ENCODE measurements around the gene TCAIM.
"Not testable (repeated sequence)": the region's sequence is repeated elsewhere in the genome, so short reads cannot be mapped to it uniquely, and the experiment has no call there.

TCAIM gene

DNA sequence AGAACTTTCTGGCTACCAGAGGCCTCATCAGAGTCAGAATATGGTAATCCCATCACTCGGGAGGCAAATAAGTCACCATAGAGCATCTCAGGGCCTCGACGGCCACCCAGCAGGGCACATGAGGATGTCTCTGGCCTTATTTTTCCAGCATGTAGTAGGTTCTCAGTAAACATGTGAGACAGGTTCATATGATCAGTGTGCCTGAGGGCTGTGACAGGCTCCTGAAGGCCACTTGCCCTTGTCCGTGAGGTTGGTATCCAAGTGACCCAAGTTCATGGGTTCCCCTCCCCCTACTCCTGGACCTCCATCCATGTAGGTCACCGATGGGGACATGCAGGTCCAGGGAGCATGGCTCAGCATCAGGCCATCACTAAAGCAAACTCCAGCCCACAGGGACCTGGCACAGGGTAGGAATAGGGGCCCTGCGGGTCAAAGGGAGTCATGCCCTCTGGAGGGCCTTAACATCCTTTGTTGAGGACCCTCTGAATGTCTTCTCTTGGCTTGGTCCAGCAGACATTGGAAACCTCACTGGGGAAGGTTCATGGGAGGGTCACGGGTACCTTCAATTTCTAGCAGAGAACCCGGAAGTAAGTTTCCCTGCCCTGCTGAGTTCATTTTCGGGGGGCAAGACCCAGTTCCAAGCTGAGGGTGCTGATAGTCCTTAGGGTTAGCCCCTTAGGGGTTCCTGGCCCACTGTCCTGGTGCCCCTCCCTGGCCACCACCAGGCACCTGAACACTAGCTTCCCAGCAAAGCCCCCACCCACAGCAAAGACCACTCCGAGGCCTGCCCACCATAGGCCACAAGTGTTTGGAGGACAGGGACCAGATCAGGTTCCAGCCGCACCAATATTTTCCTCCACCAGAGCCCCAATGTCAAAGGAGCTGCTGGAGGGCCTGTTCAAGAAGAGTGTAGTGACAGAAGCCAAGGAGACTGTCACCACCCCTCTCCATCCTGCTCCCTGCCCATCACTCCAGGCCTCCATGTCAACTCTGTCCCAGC, 77.8 kb downstream of the TCAIM start:
- no peak for DNase-seq

DNA sequence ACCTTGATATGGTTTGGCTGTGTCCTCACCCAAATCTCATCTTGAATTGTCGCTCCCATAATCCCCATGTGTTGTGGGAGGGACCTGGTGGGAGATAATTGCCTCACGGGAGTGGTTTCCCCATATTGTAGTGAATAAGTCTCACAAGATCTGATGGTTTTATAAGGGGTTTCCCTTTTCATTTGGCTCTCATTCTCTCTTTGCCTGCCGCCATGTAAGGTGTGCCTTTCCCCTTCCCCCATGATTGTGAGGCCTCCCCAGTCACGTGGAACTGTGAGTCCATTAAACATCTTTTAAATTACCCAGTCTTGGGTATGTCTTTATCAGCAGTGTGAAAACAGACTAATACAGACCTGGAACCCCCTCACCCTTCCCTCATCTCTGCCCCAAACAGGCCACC, 79.6 kb downstream of the TCAIM start:
- DNase-seq, result not testable (repeated sequence)

DNA sequence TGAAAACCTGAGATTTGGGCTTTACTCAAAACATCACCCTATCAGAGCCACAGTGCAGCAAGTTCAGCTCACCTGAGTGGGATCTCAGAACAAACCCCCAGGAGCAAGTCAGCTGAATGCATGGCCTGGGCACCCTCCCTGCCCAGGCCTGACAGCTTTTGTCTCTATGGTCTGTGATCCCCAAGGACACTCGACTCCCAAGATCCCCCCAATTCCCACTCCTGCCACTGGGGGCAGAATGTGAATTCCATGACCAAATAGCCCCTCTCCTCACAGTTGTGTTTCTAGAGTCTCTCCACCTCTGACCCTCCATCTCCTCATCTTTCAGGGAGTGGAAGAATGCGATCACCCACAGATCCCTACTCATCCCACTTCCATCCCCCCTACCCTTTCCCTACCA, 80.0 kb downstream of the TCAIM start:
- no peak for DNase-seq

DNA sequence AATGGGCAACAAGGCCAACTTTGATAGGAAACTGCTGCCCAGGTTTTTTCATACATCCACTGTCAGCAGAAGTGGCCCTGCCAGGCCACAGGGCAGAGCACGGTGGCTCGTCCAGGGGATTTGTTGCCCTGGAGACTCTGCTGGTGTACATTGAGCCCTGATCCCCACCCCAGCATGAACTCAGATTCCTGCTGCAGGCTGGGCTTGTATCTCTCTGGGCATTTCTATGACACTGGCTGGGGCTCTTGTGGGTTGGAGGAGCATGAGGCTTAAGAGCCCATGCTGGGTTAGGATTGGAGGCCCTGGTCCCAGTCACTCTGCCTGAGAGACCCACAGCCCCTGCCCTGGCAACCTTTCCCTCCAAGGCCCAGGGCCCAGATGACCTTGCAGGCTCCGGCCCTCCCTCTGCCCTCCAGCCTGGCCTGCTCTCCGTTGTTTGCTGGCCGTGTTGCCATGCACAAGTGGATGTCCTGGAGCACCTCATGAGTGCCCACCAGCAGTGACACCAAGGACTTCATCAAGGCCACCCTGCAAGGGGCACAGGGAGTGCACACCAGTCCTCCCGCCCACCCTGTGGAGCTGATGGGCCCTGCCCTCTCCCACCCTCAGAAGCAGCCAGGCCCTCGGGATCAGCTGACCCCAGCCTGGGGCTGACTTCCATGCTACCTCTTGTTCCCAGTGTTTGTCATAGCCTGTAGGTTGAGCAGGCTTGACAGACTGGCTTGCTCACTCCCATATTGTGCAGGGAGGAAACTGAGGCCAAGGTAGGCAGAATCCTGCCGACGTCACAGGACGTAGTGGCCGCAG, 80.8 kb downstream of the TCAIM start:
- no peak for DNase-seq

- DNase-seq, result no peak
Observed at GRCh38 chr3:44419923-44420650, 81.5 kb downstream of the TCAIM start.

GRCh38 chr3:44420676-44421075, 82.1 kb downstream of the TCAIM start:
- no peak for DNase-seq

DNA sequence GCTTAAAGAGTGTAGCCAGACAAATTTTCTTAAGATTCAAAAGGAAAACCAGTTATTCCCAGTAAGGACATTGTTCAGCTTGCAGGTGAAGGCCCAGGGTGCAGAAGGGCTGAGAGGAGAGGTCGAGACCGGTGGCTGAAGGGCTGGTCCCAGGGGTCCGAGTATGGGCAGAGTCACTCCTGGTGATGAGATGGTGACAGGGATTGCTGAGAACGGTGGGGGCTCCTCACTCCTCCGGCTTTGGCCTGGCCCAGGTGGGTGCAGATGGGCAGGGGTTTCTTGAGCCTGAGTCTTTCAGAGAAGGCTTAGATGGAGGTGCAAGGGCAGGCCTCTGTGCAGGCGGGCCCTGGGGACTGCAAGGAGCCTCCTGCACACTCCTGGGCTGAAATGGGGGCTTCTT, 82.7 kb downstream of the TCAIM start:
- DNase-seq, result no peak

DNA sequence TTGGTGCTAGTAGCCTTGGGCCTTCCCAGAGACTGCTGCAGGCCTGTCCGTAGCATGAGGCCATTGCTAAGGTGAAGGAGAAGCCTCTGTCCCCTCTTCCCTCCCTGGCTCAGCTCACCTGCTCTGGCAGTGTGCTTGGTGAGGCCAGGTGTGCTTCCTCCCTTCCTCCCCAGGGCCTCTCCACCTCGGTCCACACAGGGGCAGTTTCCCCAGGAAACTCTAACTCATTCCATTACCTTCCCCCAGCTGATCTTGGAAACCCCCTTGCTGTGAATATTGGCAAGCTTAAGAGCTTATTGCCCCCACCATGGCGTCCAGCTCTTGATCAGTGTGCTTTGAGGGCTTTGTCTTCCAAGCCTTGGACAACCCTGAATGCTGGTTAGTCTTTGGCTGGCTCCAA, 86.2 kb downstream of the TCAIM start:
- DNase-seq, result no peak

- DNase-seq, result no peak
Observed at GRCh38 chr3:44427683-44428082, 89.1 kb downstream of the TCAIM start.

- no peak for DNase-seq
Observed at GRCh38 chr3:44428910-44429309, 90.3 kb downstream of the TCAIM start.

DNA sequence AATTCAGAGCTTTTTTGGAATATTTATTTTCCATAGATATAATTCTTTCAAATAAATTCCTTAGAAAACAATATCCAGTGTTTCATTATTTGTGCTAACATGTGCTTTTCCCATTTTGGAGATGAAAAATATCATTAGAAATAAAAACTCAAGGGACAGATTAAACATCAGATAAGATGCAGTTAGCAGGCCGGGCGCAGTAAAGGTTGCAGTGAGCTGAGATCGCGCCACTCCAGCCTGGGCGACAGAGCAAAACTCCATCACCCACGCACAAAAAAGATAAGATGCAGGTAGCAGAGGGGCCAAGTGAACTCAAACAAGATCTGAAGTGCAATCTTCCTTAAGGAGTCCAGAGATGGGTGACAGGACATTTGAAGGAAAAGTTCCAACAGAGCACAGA, 90.9 kb downstream of the TCAIM start:
- DNase-seq, result no peak

DNA sequence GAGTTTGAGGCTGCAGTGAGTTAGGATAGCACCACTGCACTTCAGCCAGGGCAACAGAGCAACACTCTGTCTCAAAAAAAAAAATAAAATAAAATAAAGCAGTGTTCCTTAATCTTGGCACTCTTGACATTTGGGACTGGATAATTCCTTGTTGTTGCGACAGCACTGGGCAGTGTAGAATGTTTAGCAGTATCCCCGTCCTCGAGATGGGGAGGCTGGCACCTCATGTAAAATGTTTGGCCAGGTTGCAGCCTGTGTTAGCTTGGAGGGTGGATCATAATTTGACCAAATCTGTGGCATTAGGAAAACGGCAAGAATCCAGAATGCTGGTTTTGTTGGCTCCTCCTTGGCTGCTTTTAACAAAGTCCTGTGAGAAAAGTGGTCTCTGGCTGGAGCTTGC, 91.9 kb downstream of the TCAIM start:
- DNase-seq, result no peak

DNA sequence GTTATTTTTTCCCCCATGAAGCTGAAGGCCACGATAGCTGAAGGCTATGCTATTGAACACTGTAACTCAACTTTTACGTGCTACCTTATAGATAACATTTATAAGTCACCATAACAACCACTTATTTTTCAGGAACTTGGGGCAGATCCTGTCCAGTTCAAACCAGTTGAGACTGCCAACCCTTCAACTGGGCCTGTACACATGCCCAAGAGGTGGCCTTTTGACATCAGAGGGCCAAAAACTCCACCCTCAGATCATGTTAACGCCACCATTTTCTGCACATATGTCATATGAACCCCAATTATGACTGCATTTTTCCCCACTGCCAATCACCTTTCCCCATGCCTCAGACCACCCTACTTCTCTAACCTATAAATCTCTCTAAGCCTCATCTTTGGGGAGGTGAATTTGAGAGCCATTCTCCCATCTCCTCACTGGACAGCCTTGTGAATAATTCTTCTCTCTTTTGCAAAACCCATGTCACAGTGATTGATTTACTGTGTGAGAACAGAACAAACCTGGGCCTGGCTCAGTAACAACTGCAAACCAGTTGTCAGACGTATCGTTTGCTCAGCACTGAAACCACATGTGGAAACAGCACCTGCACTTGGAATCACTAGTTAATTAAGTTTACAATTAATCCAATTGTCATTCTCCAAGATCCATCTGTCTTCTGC, 96.4 kb downstream of the TCAIM start:
- DNase-seq, result no peak

GRCh38 chr3:44436181-44436580, 97.6 kb downstream of the TCAIM start:
- no peak for DNase-seq

DNA sequence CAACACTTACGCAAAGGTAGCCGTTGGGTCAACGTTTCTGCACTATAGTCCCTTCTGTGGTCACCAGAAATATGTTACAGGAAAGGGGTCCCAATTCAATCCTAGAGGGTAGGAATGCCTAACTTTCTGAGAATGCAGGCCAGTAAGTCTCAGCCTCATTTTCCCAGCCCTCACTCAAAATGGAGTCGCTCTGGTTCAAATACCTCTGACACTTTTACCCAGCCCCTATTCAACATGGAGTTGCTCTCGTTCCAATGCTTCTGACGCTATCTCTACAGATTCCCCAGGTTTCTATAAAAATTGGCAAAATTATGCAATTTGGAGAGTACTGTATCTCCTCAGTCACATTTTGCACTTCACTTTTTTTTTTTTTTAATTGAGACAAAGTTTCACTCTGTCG, 99.2 kb downstream of the TCAIM start:
- no peak for DNase-seq

DNA sequence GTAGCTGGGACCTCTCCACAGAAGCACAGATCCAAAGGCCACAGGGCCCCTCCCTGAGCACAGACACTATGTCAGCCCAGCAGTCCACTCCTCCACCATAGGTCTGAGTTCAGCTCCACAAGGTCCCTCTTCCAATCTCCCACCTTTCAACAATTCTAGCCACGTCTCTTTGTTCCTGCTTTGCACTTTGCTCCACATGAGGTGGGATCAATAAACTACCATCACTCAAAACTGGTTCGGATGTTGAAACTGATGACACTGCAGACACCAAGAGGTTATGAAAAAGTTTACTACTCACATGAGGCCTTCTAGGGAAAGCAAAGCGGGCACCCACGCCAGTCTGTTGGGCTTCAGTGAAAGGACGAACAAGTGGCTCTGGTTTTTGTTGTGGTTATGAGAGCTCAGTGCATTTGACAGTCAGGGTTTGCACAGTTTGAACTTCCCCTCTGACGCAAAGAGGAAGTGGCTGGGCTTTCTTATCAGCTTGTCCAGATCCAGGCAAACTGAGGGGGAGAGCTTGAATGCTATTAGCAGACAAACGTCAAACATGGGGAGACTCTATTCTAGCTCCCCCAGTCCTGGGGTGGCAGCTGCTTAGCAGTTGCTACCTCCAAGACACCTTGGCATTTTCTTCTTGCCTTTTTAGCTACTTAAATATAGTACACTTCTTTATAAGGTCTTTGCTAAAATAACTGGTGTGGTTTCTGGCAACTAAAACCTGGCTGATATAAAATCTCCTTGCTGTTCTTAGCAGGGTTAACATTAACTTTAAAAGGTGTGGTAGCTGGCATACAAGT, 101.1 kb downstream of the TCAIM start:
- no peak for DNase-seq

GRCh38 chr3:44442596-44443309, 104.2 kb downstream of the TCAIM start:
- no peak for DNase-seq

DNA sequence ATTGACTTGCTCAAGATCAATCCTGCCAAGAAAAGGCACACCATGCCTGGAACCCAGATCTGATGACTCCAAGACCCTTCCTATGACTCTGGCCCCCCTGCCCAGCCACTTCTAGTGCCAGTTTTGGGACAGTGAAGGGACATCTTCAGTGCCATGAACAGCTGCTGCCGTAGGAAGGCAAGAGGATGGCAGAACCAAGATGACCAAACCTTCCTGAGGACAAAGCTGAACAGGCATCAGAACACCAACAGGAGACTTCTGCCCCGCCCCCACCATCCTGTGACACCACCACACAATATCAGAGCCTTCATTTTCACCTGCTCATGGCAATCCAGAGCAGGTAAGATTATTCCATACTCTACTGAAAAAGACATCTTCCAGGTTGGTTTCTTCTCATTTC, 105.9 kb downstream of the TCAIM start:
- DNase-seq, result no peak

DNA sequence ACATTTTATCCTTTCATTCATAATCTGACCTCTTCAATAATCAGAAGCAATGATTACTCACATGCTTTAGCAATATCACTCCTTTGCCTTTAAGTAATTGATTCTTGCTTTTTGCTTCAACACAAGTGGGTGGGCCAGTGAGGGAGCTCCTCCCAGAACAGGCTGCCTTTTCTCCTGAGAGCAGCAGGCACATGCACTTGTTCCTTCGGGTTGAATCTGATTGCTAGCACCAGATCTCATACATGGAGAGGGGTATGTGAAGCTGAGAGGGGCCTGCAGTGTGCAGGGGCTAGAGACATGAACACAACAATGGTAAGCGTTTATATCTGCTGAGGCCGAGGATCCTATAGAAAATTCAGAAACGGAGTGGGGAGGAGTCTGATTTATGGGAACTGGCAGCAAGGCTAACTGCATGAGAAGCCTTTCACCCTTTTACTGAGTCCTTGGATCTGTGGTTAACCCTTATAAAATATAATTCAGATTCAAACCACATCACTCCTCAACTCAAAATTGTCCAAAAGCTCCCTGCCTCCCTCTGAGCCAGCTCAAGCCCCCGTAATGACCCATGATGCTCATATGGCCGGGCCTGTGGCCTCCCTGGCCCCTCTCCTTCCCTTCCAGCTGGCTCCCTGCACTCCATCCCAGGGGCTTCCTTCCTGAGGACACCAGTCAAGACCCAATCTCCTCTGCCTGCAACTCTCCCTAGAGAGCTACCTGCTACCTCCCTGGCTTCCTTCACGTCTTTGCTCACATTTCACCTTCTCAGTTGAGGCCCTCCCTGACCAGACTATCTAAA, 106.5 kb downstream of the TCAIM start:
- DNase-seq, result no peak

DNA sequence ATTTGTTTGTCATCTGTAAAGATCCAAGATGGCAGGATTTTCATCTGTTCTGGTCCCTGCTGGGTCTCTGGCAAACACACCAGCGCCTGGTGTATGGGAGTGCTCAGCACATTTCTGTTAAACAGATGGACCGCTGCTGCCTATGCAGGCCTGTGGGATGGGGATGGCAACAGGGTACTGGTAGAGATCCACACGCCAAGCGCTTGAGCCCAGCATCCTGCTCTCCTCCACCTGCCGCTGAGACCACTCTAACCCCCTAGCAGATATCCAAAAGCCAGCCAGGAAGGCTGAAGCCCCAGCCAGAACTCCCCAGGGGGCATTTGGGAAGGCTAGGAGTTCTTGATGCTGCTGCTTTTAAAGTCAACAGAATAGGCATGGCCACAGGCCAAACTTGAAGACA, 107.2 kb downstream of the TCAIM start:
- no peak for DNase-seq
